Limb (tissue), 2 donors: ENCODE results near the gene STRA6.
A peak's percentile ranks its signal among the peaks of the same experiment; 100 is the strongest.

Experiments
- DNase-seq, 2 donors: peaks; one replicate each; pipeline ENCODE4 v3.0.0-alpha.2; 2016; ENCODE audit errors: extremely low spot score in 2 of 2

STRA6 gene

GRCh38 chr15:74180881-74181602, 21.5 kb downstream of the STRA6 start:
- peak in 1 of 2 donors; percentile 29 for DNase-seq

DNA sequence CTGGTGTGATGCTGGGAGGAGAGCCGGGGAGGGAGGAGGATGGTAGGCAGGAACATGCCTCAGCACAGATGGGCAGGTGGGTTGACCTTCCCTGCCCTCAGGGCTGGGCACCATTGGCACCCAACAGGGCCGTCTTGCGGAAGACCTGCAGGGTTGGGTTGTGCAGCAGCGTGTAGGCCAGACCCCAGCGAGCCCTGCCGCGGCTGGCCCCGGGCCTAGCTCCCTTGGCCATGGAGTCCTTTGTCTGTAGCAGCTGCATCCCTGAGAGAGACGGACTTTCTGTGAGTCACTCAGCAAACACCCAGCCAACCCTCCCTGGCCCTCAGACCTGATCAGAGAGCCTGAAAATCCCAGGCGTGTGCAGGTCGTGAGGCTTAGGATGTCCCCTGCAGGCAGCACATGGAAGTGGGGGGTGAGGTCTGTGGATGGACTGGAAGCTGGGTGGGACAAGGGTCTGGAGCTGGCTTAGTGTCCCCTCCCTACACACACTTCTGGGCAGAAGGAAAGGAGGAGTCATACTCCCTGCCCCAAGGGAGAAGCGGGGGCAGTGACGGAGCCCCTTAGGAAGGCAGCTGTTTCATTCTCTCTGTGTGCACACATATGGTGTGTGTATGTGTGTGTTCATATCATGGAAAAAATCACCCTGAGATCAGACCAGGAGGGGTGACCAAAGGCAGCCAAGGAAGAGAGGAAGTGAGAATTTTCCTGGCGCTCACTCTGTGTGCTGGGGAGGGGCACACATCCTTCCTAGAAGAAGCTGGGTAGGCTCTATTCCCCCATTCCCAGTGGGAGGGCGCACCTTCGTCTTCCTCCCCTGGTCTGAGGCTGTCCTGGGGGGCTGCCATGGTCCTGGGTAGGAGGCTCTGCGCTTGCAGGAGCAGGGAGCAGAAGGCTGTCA, 22.4 kb downstream of the STRA6 start:
- peak; percentile 47 to 60 for DNase-seq

GRCh38 chr15:74179101-74179841, 23.3 kb downstream of the STRA6 start:
- DNase-seq = peak in 1 of 2 donors; percentile 44

DNA sequence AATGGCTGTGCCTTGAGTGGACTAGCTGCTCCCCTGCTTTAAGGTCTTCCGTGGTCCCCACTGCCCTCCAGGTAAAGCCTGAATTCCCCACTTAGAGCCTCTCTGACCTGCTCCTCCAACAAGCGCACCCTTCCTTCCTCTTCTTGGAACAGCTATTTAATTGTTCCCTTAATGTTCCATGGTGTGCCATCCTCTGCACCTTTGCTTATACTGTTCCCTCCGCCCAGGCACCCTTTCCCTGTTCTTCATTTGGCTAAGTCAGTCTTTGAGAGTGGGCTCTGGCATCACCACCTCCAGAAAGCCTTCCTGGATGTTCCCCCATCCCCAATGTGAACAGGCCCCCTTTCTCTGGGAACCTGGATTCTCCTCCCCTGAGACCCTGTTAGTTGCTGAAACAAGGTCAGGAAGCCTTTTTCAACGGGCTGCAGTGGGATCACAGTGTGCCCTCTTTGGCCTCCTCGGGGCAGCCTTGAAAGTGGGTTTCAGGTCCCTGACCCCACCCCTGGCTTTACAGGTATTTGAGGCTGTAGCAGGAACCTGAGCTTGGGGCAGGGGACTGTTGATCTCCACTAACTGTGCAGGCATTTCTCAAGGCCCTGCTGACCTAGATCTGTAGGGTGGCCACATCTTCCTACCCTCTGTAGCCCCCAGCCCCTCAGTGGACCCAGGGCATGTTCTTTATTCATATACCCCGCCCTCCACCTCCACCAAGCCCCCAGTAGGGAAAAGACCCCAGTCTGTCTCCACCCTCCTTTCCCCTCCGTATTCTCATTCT, 24.1 kb downstream of the STRA6 start:
- no peak for DNase-seq

DNA sequence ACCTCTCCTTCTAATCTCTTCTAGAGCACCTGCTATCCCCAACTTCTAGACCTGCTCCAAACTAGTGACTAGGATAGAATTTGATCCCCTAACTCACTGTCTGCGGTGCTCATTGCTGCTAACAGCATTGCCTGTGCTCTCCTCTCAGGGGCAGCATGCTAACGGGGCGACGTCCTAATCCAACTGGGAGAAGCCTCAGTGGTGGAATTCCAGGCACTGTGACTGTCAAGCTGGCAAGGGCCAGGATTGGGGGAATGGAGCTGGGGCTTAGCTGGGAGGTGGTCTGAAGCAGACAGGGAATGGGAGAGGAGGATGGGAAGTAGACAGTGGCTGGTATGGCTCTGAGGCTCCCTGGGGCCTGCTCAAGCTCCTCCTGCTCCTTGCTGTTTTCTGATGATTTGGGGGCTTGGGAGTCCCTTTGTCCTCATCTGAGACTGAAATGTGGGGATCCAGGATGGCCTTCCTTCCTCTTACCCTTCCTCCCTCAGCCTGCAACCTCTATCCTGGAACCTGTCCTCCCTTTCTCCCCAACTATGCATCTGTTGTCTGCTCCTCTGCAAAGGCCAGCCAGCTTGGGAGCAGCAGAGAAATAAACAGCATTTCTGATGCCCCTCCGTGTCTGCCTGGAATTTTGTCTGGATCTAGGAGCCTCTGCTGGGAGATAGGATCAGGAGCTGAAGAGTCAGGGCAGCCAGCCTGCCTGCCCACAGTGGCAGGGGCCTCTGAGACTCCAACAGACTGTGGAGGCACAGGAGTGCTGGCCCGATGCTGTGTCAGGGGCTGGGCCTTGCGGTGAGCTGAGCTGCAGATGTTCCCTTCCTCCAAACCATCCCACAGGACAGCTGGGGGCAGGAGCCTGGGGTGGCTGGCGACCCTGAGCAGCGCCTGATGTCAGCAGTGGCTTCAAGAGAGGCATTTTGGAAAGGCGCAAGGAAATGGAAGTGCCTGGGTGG, 26.0 kb downstream of the STRA6 start:
- DNase-seq = peak in 1 of 2 donors; percentile 36

- DNase-seq = no peak
Observed at GRCh38 chr15:74175271-74176191, 27.1 kb downstream of the STRA6 start.

DNA sequence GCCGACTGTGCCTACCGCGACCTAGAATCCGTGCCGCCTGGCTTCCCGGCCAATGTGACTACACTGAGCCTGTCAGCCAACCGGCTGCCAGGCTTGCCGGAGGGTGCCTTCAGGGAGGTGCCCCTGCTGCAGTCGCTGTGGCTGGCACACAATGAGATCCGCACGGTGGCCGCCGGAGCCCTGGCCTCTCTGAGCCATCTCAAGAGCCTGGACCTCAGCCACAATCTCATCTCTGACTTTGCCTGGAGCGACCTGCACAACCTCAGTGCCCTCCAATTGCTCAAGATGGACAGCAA, 27.7 kb downstream of the STRA6 start:
- no peak for DNase-seq

GRCh38 chr15:74174219-74174957, 28.2 kb downstream of the STRA6 start:
- DNase-seq = peak; percentile 82 to 88

GRCh38 chr15:74173380-74174218, 29.0 kb downstream of the STRA6 start, which contains the start of gene ISLR:
ISLR (plus strand) TSS chr15:74173710; CDS start chr15:74174859, 1,149 bp downstream.
- peak; percentile 76 to 91 for DNase-seq

DNA sequence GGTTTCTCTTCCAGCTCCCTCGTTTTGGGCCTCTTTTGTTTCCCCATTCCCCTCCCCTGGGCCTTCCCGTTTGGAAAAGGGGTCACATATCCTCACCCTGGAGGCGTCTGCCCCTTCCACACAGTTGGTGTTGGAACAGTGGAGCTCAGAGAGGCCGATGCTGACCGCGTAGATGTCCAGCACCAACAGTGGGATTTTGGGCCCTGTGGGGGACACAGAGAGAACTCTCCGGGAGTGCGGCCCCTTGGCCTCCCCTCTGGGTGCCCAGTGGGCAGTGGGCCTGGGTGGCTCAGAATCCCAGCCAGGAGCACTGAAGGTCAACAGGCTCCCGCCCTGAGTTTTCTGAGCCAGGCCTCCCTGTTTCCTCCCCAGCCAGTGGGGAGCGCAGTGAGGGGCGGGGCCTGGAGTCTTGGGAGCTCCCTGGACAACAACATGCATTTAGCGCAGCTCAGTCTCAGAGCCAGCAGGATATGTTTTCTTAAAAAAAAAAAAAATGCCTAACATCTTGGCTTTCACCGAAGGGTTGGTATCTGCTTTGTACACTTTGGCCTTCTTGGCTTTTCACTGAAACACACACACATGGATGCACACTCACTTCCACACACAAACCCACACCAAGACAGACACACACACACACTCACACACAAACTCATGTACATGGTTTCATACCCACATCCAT, 29.7 kb downstream of the STRA6 start:
- DNase-seq = peak; percentile 73 to 74

DNA sequence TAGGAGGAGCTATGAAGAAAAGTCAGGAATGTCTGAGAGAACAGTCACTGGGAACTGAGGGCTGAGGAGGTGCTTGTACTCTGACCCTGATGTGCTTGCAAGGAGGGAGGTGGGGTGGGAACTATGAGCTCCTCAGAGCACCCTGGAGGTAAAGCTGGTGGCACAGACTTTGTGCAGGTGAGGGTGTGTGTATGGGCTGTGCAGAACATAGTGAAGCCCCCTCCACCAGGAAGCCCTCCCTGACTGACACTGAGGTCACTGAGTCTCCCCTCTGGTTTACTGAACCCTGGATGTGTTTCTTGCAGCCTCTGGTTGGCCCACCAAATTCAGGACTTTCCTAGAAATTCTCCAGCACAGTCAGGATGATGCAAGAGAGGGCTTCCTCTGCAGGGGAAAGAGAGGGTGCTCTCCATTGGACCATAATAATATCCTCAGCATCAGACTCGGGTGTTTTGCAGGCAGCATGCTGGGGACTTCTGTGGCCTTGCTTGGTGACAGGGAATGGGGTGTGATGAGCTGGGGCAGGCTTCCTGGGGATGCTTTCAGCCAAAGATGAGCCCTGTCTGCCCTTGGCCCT, 30.5 kb downstream of the STRA6 start:
- DNase-seq = no peak

- DNase-seq = peak in 1 of 2 donors; percentile 28
Observed at GRCh38 chr15:74170875-74171578, 31.6 kb downstream of the STRA6 start.

- DNase-seq = no peak
Observed at GRCh38 chr15:74170071-74170844, 32.3 kb downstream of the STRA6 start.

- DNase-seq = no peak
Observed at GRCh38 chr15:74168711-74169126, 33.9 kb downstream of the STRA6 start.

DNA sequence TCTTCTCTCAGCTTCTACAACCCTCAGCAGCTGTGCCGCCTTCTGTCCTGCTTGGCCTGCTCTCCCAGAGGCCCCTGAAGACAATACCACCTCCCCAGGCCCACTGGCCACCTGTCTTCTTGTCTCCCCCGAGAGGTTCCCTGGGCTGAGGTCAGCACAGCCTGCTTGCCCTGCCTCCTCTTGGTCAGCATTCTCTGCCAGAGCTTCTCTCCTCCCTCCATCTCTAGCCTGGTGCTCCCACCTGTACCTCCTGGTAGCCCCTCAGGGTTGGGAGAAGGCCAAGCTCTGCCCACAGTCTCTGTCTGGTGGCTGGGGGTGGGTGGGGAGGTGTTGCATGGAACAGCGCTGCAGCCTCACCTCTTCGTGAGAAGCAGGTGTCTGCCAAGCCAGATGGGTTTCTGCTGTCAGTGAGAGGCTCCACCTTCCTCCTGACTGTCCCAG, 34.7 kb downstream of the STRA6 start:
- no peak for DNase-seq
